Esophagus muscularis mucosa (tissue), 3 donors: ENCODE results near the gene RIMS3.

ENCODE experiments used
- CTCF ChIP-seq, 3 experiments: fragments of 200-600 bp in 2 of 3; fragments of 450-650 bp in 1 of 3; sonication (generic) in 2 of 3; IDR thresholded peaks; one replicate each; pipeline ENCODE4 v1.5.1; 2017 to 2019; ENCODE audit warnings: antibody characterized with exemption in 3 of 3, mild to moderate bottlenecking in 2 of 3, moderate library complexity in 1 of 3
- POLR2A ChIP-seq: fragments of 450-650 bp; IDR thresholded peaks from one replicate; pipeline ENCODE4 v1.6.1; 2017; ENCODE audit warnings: antibody characterized with exemption, moderate library complexity, mild to moderate bottlenecking, low read depth
- POLR2AphosphoS5 ChIP-seq, 2 donors: sonication (generic); formaldehyde crosslinking; IDR thresholded peaks; one replicate each; pipeline ENCODE4 v1.6.1; 2017; ENCODE audit warnings: antibody characterized with exemption in 2 of 2

DNA sequence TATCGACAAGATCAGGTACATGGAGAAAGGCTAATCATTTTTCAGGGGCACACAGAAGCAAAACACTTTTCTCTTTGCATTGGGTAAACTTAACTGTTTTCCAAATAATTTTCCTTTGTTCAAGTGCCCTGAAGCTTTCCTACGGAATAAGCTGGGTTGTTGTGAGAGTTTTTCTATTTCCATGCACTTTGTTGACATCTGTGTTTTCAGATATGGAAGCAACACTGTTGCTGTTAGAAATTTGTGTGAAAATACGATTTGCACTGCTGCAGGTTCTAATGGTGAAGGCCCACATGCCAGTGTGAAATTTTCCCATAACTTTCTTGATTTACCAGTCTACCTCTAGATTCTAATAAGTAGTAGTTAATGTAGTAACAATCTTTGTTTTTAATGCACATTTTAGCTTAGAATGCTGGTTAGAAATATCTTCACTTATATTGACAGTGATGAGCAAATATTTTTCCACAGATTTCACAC lies 44.4 kb upstream of the RIMS3 start:
- TF ChIP-seq CTCF (IDR thresholded peaks at IDR 0.05) (no peak), POLR2A (no peak), POLR2AphosphoS5 (IDR thresholded peaks at IDR 0.05) (no peak)
